ENCODE results near the gene THOC1. TPM values are rescaled to one million over a fixed set of nuclear protein-coding genes. Genes with fewer than 3 reads are reported as not detected.

The THOC1 gene
- total and polyA plus RNA-seq, 2 donors (not counting 3 experiments of a cell fraction or from before 2014, with no cell fraction given): 12.0 to 50.5 TPM

GRCh38 chr18:172361-172760, 95.5 kb downstream of the THOC1 start:
- FAIRE-seq: no peak
- Histone ChIP-seq H2AFZ (ENCODE audit: low read depth, low read length) (no peak overlapping the region), H3K27ac (ENCODE audit: insufficient read depth, low read depth, low read length) (no peak overlapping the region), H3K27me3 (ENCODE audit: control insufficient read depth in 2 of 2, insufficient read depth in 2 of 2, low read length in 2 of 2) (no peaks in the 10 kb centered on the region), H3K4me2 (ENCODE audit: insufficient read depth, low read length) (no peak overlapping the region), H3K79me2 (ENCODE audit: control insufficient read depth, insufficient read depth, low read length) (peaks cover 41% of the 10 kb centered on the region), H3K4me3 (replicated peaks in 1 of 3; ENCODE audit: insufficient read depth in 1 of 3, low read depth in 1 of 3, low read length in 3 of 3) (no peak overlapping the region), H3K36me3 (ENCODE audit: control insufficient read depth in 2 of 2, extremely low read depth in 1 of 2, insufficient read depth in 2 of 2, low read length in 2 of 2) (peaks cover 0 to under 1% of the 10 kb centered on the region in 2 experiments), H3K9me3 (replicated peaks; ENCODE audit: control insufficient read depth, insufficient read depth, low read length) (no peaks in the 10 kb centered on the region), H4K20me1 (replicated peaks; ENCODE audit: control insufficient read depth, extremely low read depth, insufficient read depth, low read length) (no peaks in the 10 kb centered on the region), H3K9ac (replicated peaks; ENCODE audit: extremely low read depth, insufficient read depth, low read length) (no peak overlapping the region), H3K9me1 (replicated peaks; ENCODE audit: control insufficient read depth, extremely low read depth, insufficient read depth, low read length) (no peaks in the 10 kb centered on the region), H3K4me1 (ENCODE audit: control insufficient read depth, extremely low read depth, insufficient read depth, low read length) (no peaks in the 10 kb centered on the region)
- ChIA-PET CTCF (interaction anchor here (1.1 to 2.2 kb wide), 2 partner anchors 10 to 667 kb away, joined by 3 to 5 read pairs; no protein-coding TSS in a partner anchor), POLR2A (no interaction called here)
- no TSS peak for BruUV-seq (replicated peaks)
- no peak for DNase-seq (ENCODE audit: low read depth, low spot score)
- no peak for TF ChIP-seq MYC (IDR thresholded peaks at IDR 0.05; ENCODE audit: low read depth, low read length)
- no peak for TF ChIP-seq MAX (IDR thresholded peaks at IDR 0.05; ENCODE audit: insufficient read depth, insufficient read length)
- TF ChIP-seq JUN (IDR thresholded peaks at IDR 0.05; ENCODE audit: borderline replicate concordance, insufficient read depth, insufficient read length, low read depth): no peak
- TF ChIP-seq GATA2 (IDR thresholded peaks at IDR 0.05; ENCODE audit: insufficient read depth, insufficient read length, low read depth, low read length): no peak
- TF ChIP-seq FOS (IDR thresholded peaks at IDR 0.05; ENCODE audit: borderline replicate concordance, insufficient read depth, low read length): no peak
- TF ChIP-seq CTCF (IDR thresholded peaks at IDR 0.05; ENCODE audit: extremely low read depth in 1 of 2, insufficient read depth in 1 of 2, low read depth in 1 of 2, low read length in 2 of 2): no peak
- no peak for TF ChIP-seq POLR2A (IDR thresholded peaks at IDR 0.05; ENCODE audit: low read depth, low read length)
- no peak for TF ChIP-seq EZH2 (IDR thresholded peaks at IDR 0.05; ENCODE audit: borderline replicate concordance, low read depth, low read length, severe bottlenecking)
- dilution Hi-C loops (cut with MboI; ENCODE audit: extremely low pct_ligation_motif_present, low sequenced_read_pairs) (no loop called here), intact Hi-C loops (cut with micrococcal nuclease) (no loop called here)

Other genes starting within 250 kb of the THOC1 start
- gene TUBB8B, start 218.4 kb downstream of the THOC1 start, total RNA-seq: 1.1 TPM in 1 of 2 replicates, not detected in the other
- 0.23 and 0.33 TPM in 2 replicates for gene TUBB8B, start 218.4 kb downstream of the THOC1 start, polyA plus RNA-seq
- gene USP14, start 109.5 kb downstream of the THOC1 start, total RNA-seq: 86.1 and 98.4 TPM in 2 replicates
- gene USP14, start 109.5 kb downstream of the THOC1 start, polyA plus RNA-seq: 9.9 and 13.2 TPM in 2 replicates
- gene COLEC12, start 232.7 kb upstream of the THOC1 start, total RNA-seq: 13.8 and 17.1 TPM in 2 replicates
- gene COLEC12, start 232.7 kb upstream of the THOC1 start, polyA plus RNA-seq: 7.6 and 8.0 TPM in 2 replicates